Sigmoid colon (tissue), 7 donors: ENCODE data around the gene LLGL2. TPM values are rescaled to one million over a fixed set of nuclear protein-coding genes. Genes with fewer than 3 reads are reported as not detected.

ENCODE experiments used
- DNase-seq: peaks from one replicate; pipeline ENCODE4 v3.0.0-alpha.2; 2019
- H3K27ac ChIP-seq, 4 donors: fragments of 200-600 bp; sonication (generic); one replicate each; pipeline ENCODE4 v1.5.1; 2016 to 2019; ENCODE audit warnings: mild to moderate bottlenecking in 1 of 4
- H3K27me3 ChIP-seq, 3 donors: fragments of 200-600 bp; sonication (generic); one replicate each; pipeline ENCODE4 v1.5.1; 2019; ENCODE audit warnings: mild to moderate bottlenecking in 1 of 3
- H3K36me3 ChIP-seq, 4 donors: fragments of 200-600 bp; sonication (generic); one replicate each; pipeline ENCODE4 v1.5.1; 2016 to 2019
- H3K4me1 ChIP-seq, 4 donors: fragments of 200-600 bp; sonication (generic); one replicate each; pipeline ENCODE4 v1.5.1; 2017 to 2019
- H3K4me3 ChIP-seq, 4 donors: fragments of 200-600 bp; sonication (generic); one replicate each; pipeline ENCODE4 v1.5.1; 2017 to 2019; ENCODE audit warnings: mild to moderate bottlenecking in 2 of 4, moderate library complexity in 1 of 4
- H3K9me3 ChIP-seq, 4 donors: fragments of 200-600 bp in 3 of 4; sonication (generic) in 3 of 4; one replicate each; pipeline versions ENCODE4 v1.5.1 to v1.6.1; 2013 to 2019
- CTCF ChIP-seq, 4 experiments: fragments of 450-650 bp in 3 of 4; fragments of 200-600 bp in 1 of 4; IDR thresholded peaks; one replicate each; pipeline ENCODE4 v1.5.1; 2016 to 2019; ENCODE audit warnings: antibody characterized with exemption in 4 of 4, mild to moderate bottlenecking in 3 of 4, moderate library complexity in 2 of 4
- EP300 ChIP-seq, 4 donors: sonication (generic); formaldehyde crosslinking; IDR thresholded peaks; one replicate each; pipeline ENCODE4 v1.6.1; 2017; ENCODE audit warnings: antibody characterized with exemption in 4 of 4
- POLR2A ChIP-seq, 2 donors: fragments of 450-650 bp; IDR thresholded peaks; one replicate each; pipeline ENCODE4 v1.6.1; 2016; ENCODE audit warnings: antibody characterized with exemption in 2 of 2, mild to moderate bottlenecking in 2 of 2, moderate library complexity in 2 of 2
- POLR2AphosphoS5 ChIP-seq, 4 donors: sonication (generic); formaldehyde crosslinking; IDR thresholded peaks; one replicate each; pipeline ENCODE4 v1.6.1; 2017; ENCODE audit warnings: antibody characterized with exemption in 4 of 4
- WGBS, 2 donors: extraction: QIAGEN DNeasy Blood & Tissue Kit; methylation state at CpG; one replicate each; pipeline ENCODE4 v1.1.7; 2013; 5-methylcytosine and 5-hydroxymethylcytosine counted together
- intact Hi-C: fragments of 100-400 bp; cut with DNase I; formaldehyde crosslinking; loops from one replicate; pipeline ENCODE4 v1.15.1; 2023
- polyA plus RNA-seq, 3 donors: library from polyadenylated mRNA; stranded (reverse); fragments of 200-250 nt; gene quantifications; one replicate each; pipeline ENCODE4 v1.2.3, GENCODE V29; 2013
- total RNA-seq, 4 donors: library from RNA; depleted of rRNA; stranded (reverse); fragments of >200 nt; gene quantifications; one replicate each; pipeline ENCODE4 v1.1.0, GENCODE V29; 2016
- donor health status: healthy with polysubstance abuse.
- donor health status: Bipolar disorder and iron deficiency.
- donor health status: healthy.

Gene LLGL2
- total and polyA plus RNA-seq, 7 donors, result 1.4 to 299 (median 5.0) TPM

GRCh38 chr17:75500419-75501216 lies 24.9 kb upstream of the LLGL2 start:
- TF ChIP-seq CTCF (IDR thresholded peaks at IDR 0.05), result no peak
- TF ChIP-seq POLR2AphosphoS5 (IDR thresholded peaks at IDR 0.05), result no peak
- no peak for TF ChIP-seq POLR2A (IDR thresholded peaks at IDR 0.05)
- no peak for TF ChIP-seq EP300 (IDR thresholded peaks at IDR 0.05)
- H3K36me3 ChIP-seq, result peaks cover 10 to 76% (median 39%) of the 10 kb centered on the region in 4 donors
- H3K27me3 ChIP-seq, result no peaks in the 10 kb centered on the region
- peak overlapping the region; percentile 60 to 73 (median 66) for H3K27ac ChIP-seq
- no peak overlapping the region for H3K4me3 ChIP-seq
- DNase-seq, result no peak
- 91 to 92% methylated on average over 17 of the region's 17 CpGs for WGBS, 2 donors
- intact Hi-C loops, result no loop called here
- H3K9me3 ChIP-seq, result no peaks in the 10 kb centered on the region
- peaks cover 0 to 40% (median 20%) of the 10 kb centered on the region in 4 donors for H3K4me1 ChIP-seq

DNA sequence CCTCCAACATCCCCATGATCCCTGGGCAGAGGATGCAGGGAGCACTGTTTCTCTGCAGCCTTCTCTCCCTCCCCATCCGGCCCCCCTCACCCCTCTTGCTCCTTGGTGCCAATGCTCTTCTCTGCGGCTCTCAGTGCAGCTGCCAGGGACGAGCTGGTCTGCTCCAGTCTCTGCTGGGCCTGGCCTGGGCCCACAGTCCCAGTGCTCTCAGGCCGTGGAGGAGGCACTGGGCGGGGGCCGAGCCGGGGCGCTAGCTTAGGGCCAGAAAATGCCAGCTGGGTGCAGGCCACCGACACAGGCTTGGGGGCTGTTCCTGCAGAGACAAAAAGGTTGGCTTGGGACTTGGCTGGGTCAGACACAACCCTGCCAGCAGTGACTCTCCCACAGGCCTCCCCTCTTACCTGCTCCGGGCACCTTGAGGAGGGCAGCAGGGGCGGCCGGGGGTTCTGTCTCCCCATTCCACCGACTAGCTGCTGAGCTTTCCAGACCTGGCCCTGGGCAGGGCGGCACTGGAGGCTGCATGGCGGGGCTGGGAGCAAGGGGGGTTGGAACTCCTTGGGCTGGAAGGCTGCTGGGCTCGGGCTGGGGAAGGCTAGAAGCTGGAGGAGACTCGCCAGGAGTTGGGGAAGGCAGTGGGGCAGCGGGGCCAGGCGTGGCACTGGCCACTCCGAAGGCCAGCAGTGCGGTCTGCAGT lies 24.0 kb upstream of the LLGL2 start:
- TF ChIP-seq POLR2AphosphoS5 (IDR thresholded peaks at IDR 0.05) (peak in 1 of 4 donors; percentile 15), CTCF (IDR thresholded peaks at IDR 0.05) (no peak)
- H3K4me1 ChIP-seq, result peaks cover 0 to 40% (median 20%) of the 10 kb centered on the region in 4 donors
- H3K4me3 ChIP-seq, result no peak overlapping the region
- DNase-seq, result no peak
- H3K27me3 ChIP-seq, result no peaks in the 10 kb centered on the region
- H3K27ac ChIP-seq, result peak overlapping the region; percentile 60 to 73 (median 66)
- peaks cover under 1 to 76% (median 40%) of the 10 kb centered on the region in 4 donors for H3K36me3 ChIP-seq
- WGBS, 2 donors, result 83 to 86% methylated on average over 21 of the region's 21 CpGs
- H3K9me3 ChIP-seq, result no peaks in the 10 kb centered on the region
- intact Hi-C loops, result no loop called here

DNA sequence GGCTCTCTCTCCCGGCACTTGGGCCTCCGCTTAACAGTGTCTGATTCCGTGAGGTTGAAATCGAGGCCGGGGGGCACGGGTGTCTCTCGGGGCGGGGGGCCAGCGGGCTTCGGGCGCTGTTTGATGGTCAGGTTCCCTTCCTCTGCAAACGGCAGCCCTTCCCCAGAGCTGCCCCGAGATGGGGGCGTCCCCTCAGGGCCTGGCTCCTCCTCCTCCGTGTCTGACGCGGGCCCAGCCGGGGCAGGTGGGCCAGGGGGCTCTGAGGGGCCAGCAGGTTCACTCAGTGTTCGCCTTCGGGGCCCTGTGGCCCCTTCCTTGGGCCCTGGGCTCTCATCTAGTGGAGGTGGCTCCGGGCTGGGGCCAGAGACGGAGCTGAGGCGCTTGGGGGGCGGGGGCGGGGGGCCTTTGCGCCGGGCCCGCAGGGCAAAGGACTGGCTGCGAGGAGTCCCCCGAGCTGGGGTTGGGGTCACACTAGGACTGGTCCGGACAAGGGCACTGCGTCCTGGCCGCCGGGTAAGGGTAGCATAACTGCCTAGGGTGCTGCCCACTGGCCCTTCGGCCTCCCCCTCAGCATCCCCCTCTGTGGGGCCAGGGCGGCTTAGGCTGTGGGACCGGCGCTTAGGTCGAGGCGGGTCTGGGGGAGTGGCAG lies 23.3 kb upstream of the LLGL2 start:
- TF ChIP-seq POLR2AphosphoS5 (IDR thresholded peaks at IDR 0.05) (no peak), POLR2A (IDR thresholded peaks at IDR 0.05) (no peak), CTCF (IDR thresholded peaks at IDR 0.05) (no peak), EP300 (IDR thresholded peaks at IDR 0.05) (no peak)
- Histone ChIP-seq H3K27ac (peak overlapping the region; percentile 60 to 73 (median 66)), H3K4me3 (no peak overlapping the region), H3K36me3 (peaks cover 0 to 76% (median 41%) of the 10 kb centered on the region in 4 donors), H3K9me3 (no peaks in the 10 kb centered on the region), H3K4me1 (peaks cover 0 to 40% (median 20%) of the 10 kb centered on the region in 4 donors), H3K27me3 (no peaks in the 10 kb centered on the region)
- DNase-seq, result no peak
- intact Hi-C loops, result no loop called here
- WGBS, 2 donors, result 90 to 92% methylated on average over 40 of the region's 40 CpGs

GRCh38 chr17:75502721-75503329 lies 22.7 kb upstream of the LLGL2 start:
- Histone ChIP-seq H3K27ac (peak overlapping the region in 2 of 4 donors; percentile 2 to 60), H3K4me1 (peaks cover 0 to 40% (median 21%) of the 10 kb centered on the region in 4 donors), H3K36me3 (peaks cover 0 to 69% (median 41%) of the 10 kb centered on the region in 4 donors), H3K27me3 (no peaks in the 10 kb centered on the region), H3K9me3 (no peaks in the 10 kb centered on the region), H3K4me3 (no peak overlapping the region)
- intact Hi-C loops, result no loop called here
- WGBS, 2 donors, result 93 to 94% methylated on average over 25 of the region's 25 CpGs
- DNase-seq, result no peak
- TF ChIP-seq POLR2AphosphoS5 (IDR thresholded peaks at IDR 0.05), result no peak
- TF ChIP-seq EP300 (IDR thresholded peaks at IDR 0.05), result no peak
- TF ChIP-seq POLR2A (IDR thresholded peaks at IDR 0.05), result no peak
- no peak for TF ChIP-seq CTCF (IDR thresholded peaks at IDR 0.05)
